ENCODE measurements around the gene EEF1AKMT2. TPM values are rescaled to one million over a fixed set of nuclear protein-coding genes. Genes with fewer than 3 reads are reported as not detected.

EEF1AKMT2 gene
- total and polyA plus RNA-seq, 9 of the 15 experiments (the other 6 are each of a cell fraction or from before 2014, with no cell fraction given) = 9.3 to 34.3 (median 23.7) TPM

GRCh38 chr10:124717911-124718741, 73.6 kb downstream of the EEF1AKMT2 start (continued):
- TF ChIP-seq ZBTB40 (IDR thresholded peaks at IDR 0.05) (no peak), ZBTB40 (CRISPR knock-in tag; IDR thresholded peaks at IDR 0.05) (no peak), GMEB1 (CRISPR knock-in tag; IDR thresholded peaks at IDR 0.05) (no peak), BHLHE40 (IDR thresholded peaks at IDR 0.05; ENCODE audit: low read length) (peak; percentile 93), UBTF (IDR thresholded peaks at IDR 0.05; ENCODE audit: borderline replicate concordance in 1 of 2, low read depth in 2 of 2, low read length in 2 of 2) (0 out of 4 replicates have a peak, but pooled peaks of 1 of the 2 experiments have one; percentile 23), FOSL1 (tag; conservative IDR thresholded peaks at IDR 0.05) (peak; percentile 74), FOXM1 (IDR thresholded peaks at IDR 0.05; ENCODE audit: low read depth) (peak; percentile 94), FOXM1 (CRISPR knock-in tag; IDR thresholded peaks at IDR 0.05; ENCODE audit: low read depth) (no peak), LEF1 (IDR thresholded peaks at IDR 0.05) (peak; percentile 79), SOX6 (IDR thresholded peaks at IDR 0.05) (peak; percentile 93), ZHX1 (conservative IDR thresholded peaks at IDR 0.05; ENCODE audit: low read length) (no peak)
